GM19099 (cell line): ENCODE measurements around the gene C1R.

ENCODE experiments used
- POLR2A ChIP-seq: IDR thresholded peaks from 3 replicates; pipeline ENCODE4 v1.6.1; 2011; ENCODE audit warnings: low read depth; ENCODE audit not compliant: insufficient read length; ENCODE audit errors: extremely low read depth

C1R gene

GRCh38 chr12:7092229-7092985 is at the start of gene C1R:
Gene C1R, minus strand, starts transcription at chr12:7092445. Its CDS starts 57 bp downstream, at chr12:7092388.
- no peak for TF ChIP-seq POLR2A

- no peak for TF ChIP-seq POLR2A
These were observed 49.2 kb upstream of the C1R start for GRCh38 chr12:7141351-7142005.

- TF ChIP-seq POLR2A = no peak
These were observed 47.0 kb upstream of the C1R start for GRCh38 chr12:7139200-7139599.

- TF ChIP-seq POLR2A = no peak
These were observed 45.7 kb upstream of the C1R start for GRCh38 chr12:7137908-7138307.

GRCh38 chr12:7136676-7137075 is 44.4 kb upstream of the C1R start:
- no peak for TF ChIP-seq POLR2A

GRCh38 chr12:7136071-7136470 is 43.8 kb upstream of the C1R start:
- TF ChIP-seq POLR2A = no peak

- no peak for TF ChIP-seq POLR2A
These were observed 42.3 kb upstream of the C1R start for GRCh38 chr12:7134396-7135166.

GRCh38 chr12:7131502-7131866 is 39.2 kb upstream of the C1R start:
- TF ChIP-seq POLR2A = peak; percentile 32

GRCh38 chr12:7130701-7131501 is 38.7 kb upstream of the C1R start:
- no peak for TF ChIP-seq POLR2A

- peak; percentile 21 for TF ChIP-seq POLR2A
These were observed 37.8 kb upstream of the C1R start, which contains the start of gene CLSTN3 for GRCh38 chr12:7129872-7130691. Gene CLSTN3, plus strand, starts transcription at chr12:7130371. Its CDS starts 278 bp downstream, at chr12:7130649.

GRCh38 chr12:7129287-7129871 is 37.1 kb upstream of the C1R start:
- peak; percentile 8 for TF ChIP-seq POLR2A

GRCh38 chr12:7128681-7129286 is 36.5 kb upstream of the C1R start, which contains the start of gene RBP5:
Gene RBP5, minus strand, starts transcription at chr12:7128889. Its CDS starts 114 bp downstream, at chr12:7128775.
- no peak for TF ChIP-seq POLR2A

- no peak for TF ChIP-seq POLR2A
These were observed 35.8 kb upstream of the C1R start for GRCh38 chr12:7127916-7128626.

GRCh38 chr12:7125632-7126227 is 33.5 kb upstream of the C1R start:
- no peak for TF ChIP-seq POLR2A
